Activated CD4-positive, CD25-positive, alpha-beta regulatory T cell treated with anti-CD3 and anti-CD28 coated beads, Interleukin-2, amount 50 U/mL, for 72 hours (primary cell): ENCODE results near the gene IFNAR1.
"Not testable (repeated sequence)": the region's sequence is repeated elsewhere in the genome, so short reads cannot be mapped to it uniquely, and the experiment has no call there.

Experiments used
- DNase-seq: peaks from one replicate; pipeline ENCODE4 v3.0.0; 2021

Gene IFNAR1

DNA sequence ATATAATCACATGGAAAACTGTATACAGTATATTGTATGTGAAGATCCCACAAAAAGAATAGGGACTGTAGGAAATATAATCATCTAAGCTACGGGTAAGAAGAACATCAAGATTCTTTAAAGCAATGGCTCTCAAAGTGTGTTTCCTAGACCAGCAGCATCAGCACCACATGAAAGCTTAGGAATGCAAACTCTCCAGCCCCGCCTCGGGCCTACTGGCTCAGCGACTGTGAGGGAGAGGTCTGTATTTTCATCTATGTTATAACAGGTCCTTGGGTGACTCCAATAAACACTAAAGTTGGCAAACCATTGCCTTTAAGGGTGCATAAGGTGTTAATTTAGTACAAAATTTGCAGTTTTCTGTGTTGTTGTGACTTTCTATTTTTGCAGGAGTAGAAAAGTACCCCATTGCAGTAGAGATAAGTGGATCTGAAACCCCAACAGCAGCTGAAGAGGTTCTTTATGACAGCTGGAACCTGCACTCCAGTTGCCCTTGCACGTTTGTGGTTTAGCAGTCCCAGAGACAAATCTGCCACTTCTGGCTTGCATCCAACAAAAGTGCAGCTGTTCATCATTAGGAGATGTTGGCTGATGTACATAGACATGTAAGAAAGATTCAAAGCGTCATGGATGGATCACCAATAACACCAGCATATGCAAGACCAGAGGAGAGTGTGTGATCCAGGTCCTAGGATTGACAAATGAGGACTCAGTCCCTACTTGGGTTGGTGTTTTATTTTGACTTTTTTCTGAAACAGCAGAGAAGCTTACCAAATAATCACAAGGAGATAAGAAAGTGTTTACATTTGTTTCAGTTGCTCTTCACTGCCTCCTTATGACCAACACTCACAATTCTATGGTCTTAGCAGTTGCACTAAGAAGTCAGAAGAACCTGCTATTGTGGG lies 15.9 kb upstream of the IFNAR1 start:
- no peak for DNase-seq

DNA sequence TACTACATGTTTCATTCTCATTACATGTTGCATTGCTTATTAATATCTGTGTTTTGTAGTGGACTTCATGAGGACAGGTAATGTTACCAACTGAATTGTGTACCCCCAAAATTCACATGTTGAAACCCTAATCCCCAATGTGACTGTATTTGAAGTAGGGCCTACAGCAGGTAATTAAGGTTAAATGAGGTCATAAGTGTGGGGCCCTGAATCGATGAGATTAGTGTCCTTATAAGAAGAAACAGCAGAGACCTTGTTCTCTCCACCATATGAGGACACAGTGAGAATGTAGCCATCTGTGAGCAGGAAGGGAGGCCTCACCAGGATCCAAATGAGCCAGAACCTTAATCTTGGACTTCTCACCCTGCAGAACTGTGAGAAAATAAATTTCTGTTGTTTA lies 15.0 kb upstream of the IFNAR1 start:
- no peak for DNase-seq

DNA sequence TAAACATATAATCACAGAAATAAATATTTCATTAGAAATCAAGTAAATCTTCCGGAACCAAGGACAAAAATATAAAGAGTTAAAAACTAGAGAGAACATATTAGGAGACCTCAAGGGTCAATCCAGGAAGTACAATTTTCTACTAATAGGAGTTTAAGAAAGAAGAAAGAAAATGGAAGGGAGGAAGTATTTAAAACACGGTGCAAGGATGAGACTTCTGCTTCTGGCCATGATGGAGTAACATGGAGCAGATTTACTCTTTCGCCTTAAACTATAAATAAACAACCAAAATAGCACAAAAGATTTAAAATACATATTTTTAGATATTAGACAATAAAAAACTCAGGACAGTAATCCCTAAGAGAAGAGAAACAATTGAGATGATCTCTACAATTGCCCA lies 12.6 kb upstream of the IFNAR1 start:
- DNase-seq = no peak

- DNase-seq = no peak
Observed at GRCh38 chr21:33313183-33313582, 11.6 kb upstream of the IFNAR1 start.

GRCh38 chr21:33313611-33314010 lies 11.2 kb upstream of the IFNAR1 start:
- DNase-seq = no peak

- no peak for DNase-seq
Observed at GRCh38 chr21:33314111-33314510, 10.7 kb upstream of the IFNAR1 start.

DNA sequence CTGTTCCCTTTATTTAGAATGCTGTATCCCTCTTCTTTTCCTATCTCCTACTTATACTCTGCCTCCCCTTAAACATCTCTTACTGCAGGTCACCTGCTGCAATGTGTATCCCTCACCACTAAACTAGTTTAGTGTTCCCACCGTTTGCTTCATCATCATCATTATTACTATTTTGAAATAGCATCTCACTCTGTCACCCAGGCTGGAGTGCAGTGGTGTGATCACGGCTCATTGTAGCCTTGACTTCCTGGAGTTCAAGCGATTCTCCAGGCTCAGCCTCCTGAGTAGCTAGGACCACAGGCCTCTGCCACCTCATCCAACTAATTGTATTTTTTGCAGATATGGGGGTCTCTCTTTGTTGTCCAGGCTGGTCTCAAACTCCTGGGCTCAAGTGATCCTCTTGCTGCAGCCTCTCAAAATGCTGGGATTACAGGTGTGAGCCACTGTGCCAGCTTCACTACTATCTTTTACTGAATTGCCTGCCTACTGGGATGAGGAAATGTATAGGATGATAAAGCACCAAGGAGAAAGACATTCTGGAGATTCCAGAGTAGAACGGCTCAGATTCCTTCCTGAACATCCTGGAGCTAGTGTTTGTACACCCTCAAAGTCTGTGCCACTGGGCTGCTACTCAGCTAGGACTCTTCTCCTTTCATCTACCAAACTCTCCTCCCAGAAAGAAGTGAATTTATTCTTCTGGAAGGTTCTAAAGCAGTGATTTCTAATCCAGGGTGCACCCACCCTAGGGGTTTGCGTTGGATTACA lies 8.6 kb upstream of the IFNAR1 start:
- DNase-seq = no peak

DNA sequence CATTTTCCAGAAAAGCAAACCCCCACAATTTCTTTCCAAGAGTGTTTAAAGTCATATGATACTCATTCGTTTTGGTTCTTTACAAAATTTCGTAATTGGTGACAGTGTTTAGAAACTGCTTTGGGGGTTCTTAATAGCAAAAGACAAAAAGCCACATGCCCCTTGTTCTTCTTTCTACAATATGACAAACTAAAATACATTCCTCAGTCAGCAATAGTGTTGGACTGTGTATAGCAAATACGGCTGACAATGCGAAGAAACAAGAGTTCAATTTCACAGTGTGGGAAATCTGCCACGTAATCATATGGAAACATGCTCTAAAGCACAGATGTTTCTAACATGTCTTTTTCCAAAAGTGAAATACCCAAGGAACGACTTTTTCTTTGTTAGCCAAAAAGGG lies 7.6 kb upstream of the IFNAR1 start:
- DNase-seq = no peak

GRCh38 chr21:33317786-33318486 lies 6.8 kb upstream of the IFNAR1 start:
- DNase-seq = no peak

- not testable (repeated sequence) for DNase-seq
Observed at GRCh38 chr21:33321005-33321404, 3.8 kb upstream of the IFNAR1 start.

DNA sequence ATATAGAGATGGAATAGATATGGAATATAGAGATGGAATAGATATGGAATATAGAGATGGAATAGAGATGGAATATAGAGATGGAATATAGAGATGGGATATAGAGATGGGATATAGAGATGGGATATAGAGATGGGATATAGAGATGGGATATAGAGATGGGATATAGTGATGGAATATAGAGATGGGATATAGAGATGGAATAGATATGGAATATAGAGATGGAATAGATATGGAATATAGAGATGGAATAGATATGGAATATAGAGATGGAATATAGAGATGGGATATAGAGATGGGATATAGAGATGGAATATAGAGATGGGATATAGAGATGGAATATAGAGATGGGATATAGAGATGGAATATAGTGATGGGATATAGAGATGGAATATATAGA lies 1.2 kb upstream of the IFNAR1 start:
- DNase-seq = not testable (repeated sequence)

- peak; percentile 68 for DNase-seq
Observed at GRCh38 chr21:33325222-33326067, 675 bp downstream of the IFNAR1 start.

DNA sequence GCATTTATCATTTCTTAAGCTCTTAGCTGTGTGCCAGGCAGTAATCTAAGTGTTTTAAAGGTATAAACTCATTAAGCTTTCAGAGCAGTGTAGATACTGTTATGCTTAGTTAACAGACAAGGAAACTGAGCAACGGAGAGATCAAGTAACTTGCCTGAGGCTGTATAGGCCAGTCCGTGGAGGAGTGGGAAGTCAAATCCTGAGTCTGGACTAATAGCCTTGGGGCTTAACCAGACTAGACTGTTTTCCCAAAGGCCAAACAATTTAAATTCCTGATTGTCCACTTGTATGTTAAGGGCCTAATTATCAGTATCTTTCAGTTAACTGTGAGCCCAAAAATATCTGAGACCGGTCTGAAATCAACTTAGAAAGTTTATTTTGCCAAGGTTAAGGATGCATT lies 2.6 kb downstream of the IFNAR1 start:
- DNase-seq = no peak

DNA sequence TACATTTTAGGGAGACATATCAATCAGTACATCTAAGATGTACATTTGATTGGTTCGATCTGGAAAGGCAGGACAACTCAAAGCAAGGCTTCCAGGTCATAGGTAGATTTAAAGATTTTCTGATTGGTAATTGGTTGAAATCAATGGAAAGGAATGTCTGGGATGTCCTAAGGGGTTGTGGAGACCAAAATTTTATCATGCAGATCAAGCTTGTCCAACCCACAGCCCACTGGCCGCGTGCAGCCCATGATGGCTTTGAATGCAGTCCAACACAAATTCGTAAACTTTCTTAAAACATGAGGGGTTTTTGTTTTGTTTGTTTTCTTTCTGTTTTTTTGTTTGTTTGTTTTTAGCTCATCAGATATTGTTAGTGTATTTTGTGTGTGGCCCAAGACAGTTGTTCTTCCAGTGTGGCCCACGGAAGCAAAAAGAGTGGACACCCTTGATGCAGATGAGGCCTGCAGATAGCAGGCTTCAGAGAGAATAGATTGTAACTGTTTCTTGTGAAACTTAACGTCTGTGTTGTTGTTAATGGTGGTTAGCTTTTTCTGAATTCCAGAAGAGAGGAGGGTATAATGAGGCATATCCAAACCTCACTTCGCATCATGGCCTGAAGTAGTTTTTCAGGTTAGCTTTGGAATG lies 3.1 kb downstream of the IFNAR1 start:
- DNase-seq = no peak

DNA sequence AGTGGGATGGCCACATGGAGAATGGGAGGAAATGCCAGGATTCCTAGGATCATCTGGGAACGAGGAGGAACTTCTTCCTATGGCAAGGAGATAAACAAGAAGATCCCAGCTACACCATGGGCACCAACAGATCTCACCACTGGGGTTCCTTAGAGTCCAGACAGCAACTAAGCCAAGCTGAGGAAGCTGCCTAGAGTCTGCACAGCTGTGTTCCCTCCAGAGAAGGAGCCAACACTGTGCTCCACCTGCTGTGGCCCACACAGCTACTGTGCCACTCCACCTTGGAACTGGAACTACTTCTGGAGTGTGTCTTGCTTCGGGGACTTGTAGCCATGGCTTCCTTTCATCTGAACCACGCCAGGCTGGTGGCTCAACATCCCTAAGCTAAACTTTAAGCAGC lies 6.0 kb downstream of the IFNAR1 start:
- DNase-seq = no peak

DNA sequence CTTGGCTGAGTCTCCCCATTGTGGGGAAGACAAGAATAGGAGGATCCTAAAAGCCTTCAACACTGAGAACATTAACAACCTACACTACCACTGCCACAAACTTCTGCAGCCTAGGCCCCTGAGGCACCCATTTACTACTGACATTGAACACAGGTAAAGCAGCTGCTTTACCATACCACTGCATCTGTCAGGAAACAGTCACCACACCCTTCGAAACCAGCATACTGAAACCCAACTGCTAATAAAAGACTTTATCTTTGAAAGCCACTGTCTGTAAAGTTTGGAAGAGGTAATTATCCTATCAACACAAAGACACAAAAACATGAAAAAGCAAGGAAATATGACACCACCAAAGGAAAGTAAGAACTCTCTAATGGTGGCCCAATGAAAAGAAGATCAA lies 7.4 kb downstream of the IFNAR1 start:
- no peak for DNase-seq

DNA sequence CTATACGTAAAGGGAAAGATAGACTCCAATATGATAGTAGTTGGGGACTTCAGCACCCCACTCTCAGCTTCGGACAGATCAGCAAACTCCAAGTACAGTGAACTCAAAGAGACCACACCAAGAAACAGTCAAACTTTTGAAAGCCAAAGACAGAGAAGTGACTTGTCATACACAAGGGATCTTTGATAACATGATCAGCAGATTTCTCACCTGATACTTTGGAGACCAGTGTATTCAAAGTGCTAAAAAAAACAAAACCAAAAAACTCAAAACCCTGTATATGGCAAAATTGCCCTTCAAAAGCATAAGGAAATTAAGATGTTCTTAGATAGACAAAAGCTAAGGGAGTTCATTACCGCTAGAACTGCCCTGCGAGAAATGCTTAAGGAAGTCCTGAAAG lies 9.4 kb downstream of the IFNAR1 start:
- DNase-seq = no peak

- DNase-seq = no peak
Observed at GRCh38 chr21:33334824-33335223, 10.1 kb downstream of the IFNAR1 start.

- DNase-seq = no peak
Observed at GRCh38 chr21:33339135-33339534, 14.4 kb downstream of the IFNAR1 start.

DNA sequence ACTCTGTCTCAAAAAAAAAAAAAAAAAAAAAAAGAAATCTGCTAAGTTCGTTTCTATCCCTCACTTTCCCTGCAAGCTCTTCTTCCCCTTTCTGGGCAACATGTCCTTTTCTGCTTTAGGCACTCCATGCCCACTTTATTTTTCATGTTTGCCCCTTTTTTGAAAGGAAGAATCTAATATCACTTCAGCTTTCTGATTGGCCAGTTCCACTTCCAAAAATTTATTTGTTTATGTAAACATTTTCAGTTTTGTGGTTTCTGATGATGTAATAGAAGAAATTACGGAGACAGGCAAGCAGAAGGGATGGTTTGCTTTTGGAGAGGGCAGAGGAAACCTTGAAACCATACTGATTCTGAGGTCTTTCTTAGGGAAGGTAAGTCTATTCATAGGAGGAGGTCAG lies 15.1 kb downstream of the IFNAR1 start:
- no peak for DNase-seq

DNA sequence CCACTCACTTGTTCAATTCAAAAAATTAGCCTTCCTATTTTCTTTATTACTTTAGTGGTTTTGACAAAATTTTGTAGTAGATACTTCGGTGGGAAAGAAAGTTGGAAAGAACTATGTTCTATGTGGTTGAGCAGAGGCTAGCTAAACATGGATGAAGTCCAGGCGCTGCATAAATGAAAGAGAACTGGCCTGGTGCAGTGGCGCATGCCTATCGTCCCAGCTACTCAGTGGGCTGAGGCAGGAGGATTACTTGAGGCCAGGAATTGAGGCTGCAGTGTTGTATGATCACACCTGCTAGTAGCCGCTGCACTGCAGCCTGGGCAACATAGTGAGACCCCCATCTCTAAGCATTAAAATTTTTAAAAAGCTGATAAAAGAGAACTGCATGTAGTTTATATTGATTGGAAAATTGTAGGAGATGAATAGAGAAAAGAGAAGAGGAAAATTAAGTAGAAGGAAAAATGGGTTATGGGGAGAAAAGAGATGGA lies 21.0 kb downstream of the IFNAR1 start:
- DNase-seq = no peak

DNA sequence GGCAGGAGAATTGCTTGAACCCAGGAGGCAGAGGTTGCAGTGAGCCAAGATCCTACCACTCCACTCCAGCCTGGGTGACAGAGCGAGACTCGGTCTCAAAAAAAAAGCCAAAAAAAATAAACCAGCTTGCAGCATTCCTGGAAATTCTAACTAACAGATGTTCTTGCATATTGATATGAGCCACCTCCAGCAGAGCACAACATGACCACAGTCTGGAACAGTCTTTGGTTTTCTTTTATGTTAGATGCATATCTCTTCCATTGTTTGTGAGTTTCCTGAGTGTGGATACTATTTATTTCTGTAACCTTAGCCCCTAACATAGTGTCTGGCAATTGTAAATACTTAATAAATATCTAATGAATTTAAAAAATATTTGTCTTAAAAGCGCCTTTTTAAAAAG lies 23.9 kb downstream of the IFNAR1 start:
- no peak for DNase-seq
